Cerebellar nuclear complex (tissue), 1 donor: Measurements from ENCODE around the gene MFSD1.
A peak's percentile ranks its signal among the peaks of the same experiment; 100 is the strongest.

Source experiments
- DNase-seq, 2 experiments: peaks; one replicate each; lab custom pipeline; 2025; lab: John Stamatoyannopoulos, UW

The MFSD1 gene, protein sequence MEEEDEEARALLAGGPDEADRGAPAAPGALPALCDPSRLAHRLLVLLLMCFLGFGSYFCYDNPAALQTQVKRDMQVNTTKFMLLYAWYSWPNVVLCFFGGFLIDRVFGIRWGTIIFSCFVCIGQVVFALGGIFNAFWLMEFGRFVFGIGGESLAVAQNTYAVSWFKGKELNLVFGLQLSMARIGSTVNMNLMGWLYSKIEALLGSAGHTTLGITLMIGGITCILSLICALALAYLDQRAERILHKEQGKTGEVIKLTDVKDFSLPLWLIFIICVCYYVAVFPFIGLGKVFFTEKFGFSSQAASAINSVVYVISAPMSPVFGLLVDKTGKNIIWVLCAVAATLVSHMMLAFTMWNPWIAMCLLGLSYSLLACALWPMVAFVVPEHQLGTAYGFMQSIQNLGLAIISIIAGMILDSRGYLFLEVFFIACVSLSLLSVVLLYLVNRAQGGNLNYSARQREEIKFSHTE

DNA sequence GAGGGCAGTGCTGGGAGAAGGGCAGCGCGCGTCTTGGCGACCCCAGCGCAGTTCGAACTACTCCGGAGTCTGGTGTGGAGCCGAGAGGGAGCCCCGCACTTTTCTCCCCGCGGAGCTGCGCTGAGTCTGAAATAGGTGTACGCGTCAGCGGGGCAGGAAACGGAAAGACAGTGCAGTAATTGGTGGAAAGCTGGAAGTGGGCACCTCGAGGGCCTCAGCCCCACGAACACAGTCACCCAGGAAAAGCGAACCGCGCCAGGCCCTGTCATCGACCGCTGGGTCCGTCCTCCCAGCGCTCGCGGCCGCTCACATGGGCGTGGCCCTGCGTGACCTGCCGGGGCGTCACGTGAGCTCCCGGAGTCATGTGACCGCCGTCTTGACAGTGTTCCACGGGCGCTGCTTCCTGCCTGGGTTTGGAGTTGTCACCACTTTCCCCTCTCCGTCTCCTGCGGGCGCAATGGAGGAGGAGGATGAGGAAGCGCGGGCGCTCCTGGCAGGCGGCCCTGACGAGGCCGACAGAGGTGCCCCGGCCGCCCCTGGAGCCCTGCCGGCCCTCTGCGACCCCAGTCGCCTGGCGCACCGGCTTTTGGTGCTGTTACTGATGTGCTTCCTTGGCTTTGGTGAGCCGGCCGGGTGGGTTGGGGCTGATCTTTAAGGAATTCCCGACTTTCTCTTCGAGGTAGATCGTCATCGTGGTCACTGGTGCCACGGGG is at the start of gene MFSD1:
Gene MFSD1, plus strand, starts transcription at position 359 of the 713 bp plus-strand sequence. Its CDS starts 99 bp downstream, at position 458.
- peak; percentile 8 to 81 for DNase-seq

DNA sequence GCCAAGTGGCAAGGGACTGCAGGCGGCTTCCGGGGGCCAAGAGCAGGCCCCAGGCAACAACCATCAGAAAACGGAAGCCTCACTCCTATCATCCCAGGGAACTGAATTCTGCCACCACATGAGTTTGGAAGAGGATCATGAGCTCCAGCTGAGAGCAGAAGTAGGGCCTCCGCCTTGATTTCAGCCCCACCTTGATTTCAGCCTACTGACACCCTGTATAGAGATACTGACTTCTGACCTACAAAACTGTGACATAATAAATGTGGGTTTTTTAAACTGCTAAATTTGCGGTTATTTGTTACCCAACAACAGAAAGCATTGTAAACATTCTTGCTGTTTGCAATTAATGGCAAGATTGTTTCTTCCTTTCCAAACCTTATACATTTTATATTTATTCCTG is 48.0 kb upstream of the MFSD1 start:
- DNase-seq = no peak

DNA sequence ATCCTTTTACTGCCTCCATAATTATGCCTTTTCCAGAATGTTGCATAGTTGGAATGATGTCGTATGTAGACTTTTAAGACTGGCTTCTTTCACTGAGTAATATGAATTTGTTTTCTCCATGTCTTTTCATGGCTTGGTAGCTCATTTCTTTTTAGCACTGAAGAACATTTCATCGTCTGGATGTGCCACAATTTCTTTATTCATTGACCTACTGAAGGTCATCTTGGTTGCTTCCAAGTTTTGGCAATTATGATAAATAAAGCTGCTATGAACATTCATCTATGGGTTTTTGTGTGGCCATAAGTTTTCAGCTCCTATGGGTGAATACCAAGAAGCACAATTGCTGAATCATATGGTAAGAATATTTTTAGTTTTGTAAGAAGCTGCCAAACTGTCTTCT is 46.4 kb upstream of the MFSD1 start:
- no peak for DNase-seq

DNA sequence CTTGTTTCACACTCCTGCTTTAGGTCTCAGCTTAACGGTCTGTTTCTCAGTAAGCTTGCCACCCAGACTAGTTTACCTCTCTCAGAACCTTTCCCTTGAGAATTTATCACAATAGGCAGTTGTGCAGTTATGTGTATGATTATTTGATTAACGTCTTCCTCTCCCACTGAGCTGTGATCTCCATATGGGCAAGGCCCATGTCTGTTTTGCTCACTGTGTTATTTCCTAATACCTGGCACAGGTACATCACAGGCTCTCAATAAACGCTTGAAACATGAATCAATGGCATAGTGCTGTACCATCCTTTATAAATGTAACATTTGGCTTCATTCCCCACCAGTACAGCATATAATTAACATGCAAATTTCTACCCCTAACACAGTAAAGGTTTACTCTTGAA is 40.5 kb upstream of the MFSD1 start:
- DNase-seq = no peak

DNA sequence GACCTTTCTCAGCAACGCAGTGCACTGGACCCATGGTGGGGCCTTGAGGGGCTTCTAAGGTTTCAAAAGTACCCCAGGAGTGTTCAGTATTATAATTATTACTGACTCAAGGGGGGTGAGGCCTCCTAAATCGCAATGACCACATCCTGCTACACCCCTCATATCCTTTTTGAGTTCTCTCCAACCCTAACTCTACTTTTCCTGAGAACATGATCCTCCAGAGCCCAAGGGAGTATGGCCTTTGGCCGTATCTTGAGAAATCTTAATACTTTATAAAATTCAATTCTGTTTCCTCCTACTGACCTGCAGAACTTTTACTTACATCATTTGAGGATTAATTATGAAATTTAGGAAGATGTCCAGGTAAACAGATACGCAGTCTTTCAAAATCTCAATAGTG is 39.2 kb upstream of the MFSD1 start:
- DNase-seq = no peak

DNA sequence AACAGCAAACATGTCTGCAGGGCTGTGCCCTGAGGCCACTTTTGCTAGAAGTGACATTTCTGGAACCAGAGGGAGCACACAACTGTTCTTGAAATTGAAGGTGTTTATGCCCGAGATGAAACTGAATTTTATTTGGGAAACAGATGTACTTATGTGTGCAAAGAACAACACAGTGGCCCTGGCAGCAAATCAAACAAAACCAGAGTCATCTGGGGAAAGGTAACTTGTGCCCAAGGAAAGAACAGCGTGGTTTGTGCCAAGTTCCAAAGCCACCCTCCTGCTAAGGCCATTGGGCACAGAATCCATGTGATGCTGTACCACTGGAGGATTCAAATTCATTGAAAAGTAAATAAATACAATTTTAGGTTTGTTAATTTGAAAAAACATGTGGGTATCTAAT is 38.4 kb upstream of the MFSD1 start:
- DNase-seq = no peak

DNA sequence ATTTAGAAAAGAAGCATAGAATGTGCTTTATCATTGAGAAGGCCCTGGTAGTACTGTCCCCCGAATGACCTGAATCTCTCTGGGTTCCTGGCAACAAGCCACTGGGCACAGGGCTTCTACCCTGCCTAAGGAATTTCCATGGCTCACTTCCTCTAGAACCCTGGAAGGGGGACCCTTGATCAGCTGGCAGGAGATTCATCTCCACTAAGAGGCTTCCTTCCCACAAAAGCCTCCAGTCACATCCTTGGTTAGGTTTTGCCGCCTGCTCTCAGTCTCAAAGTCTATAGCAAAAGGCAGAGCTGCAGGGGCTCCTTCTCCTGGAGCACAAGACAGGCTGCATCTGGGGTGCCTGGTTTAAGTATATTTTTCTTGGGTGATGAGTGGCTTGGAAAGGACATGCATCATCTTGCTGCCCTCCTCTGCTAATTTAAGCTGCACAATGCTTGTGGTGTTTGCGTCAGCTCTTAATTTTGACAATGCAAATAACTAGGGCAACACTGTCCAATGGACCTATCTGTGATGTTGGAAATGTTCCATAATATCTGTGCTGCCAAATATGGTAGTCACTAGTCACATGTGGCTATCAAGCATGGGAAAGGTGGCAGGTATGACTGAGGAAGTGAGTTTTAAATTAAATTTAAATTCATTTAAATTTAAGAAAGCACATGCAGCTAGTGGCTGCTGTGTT is 36.2 kb upstream of the MFSD1 start:
- DNase-seq = no peak

DNA sequence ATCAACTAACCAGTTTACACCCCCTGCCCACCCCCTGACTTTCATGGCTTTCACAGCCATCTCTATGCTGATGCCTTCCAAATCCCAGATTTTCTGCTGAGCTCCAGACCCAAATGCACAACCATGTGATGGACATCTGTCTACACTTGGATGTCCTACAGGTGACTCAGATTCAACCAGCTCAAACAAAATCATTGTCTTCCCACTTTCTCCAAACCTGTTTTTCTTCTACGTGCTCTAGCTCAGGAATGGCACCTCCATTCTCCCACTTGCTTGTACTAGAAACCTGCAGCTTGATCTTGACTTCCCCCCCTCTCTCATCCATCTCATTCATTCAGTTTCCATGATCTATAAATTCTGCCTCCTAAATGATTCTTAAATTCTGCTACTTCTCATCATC is 35.5 kb upstream of the MFSD1 start:
- no peak for DNase-seq

DNA sequence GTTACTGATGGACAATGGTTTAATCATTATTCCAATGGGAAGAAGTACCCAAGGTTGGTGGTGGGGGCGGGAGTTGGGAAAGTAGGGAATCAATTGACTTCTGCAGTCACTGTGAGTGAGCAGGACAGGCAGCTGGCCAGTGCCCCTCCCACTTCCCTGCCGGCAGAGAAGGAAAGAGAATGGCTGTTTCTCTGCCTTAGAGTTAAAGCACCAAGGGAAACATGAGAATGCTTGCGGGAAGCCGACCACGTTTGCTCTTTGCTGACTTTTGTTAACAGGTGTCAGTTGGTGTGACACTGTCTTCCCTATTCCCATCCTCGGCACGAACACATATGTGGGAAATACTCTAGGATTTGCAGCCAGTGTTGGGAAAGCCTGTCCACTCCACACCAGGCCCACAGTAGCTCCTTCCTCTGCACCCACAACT is 33.5 kb upstream of the MFSD1 start:
- no peak for DNase-seq

DNA sequence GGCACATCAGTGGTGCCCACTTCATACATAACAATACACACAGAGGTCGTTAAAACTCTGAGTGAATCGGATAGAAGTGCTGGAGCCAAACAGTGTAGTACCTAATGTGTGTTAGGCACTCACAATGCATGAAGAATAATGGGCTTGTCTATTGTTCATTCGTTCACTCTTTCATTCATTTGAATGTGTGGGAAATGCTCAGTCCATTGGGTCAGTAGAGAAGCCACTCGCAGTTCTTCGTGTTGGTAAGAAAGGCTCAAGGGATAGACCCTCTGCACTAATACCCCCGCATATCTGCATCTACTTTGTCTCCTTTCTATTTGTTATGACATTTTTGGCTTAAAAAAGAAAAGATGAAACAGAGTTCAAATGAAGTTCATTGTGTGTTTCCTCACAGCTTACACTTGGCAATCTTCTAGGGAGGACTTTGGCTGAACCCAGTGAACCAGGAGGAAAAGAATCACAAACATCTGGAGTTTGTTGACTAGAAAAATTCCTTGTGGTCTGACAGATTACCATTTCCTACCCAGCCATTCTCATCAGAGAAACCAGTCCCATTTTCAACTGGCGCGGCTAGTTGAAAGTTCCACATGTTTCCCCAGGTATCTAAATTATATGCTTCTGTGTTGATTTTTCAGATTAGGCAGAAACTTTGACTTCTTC is 32.8 kb upstream of the MFSD1 start:
- DNase-seq = no peak

DNA sequence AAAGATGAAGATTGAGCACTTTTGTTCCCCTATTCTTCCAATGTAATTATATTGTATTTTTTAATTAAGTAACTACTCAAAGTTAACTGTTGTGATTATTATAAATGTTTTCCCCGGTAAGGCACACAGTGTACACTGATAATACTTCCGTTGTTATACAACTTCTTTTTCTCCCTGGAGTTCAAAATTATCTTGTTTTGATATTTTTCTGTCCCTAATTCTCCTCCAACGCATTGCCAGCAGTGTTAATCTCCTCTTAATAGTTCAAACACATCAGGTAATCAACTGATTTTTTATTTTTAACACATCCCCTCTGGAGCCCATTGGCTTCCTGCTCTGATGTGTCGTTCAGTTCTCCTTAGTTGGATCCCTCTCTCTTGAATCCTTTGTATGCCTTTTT is 32.3 kb upstream of the MFSD1 start:
- DNase-seq = no peak

DNA sequence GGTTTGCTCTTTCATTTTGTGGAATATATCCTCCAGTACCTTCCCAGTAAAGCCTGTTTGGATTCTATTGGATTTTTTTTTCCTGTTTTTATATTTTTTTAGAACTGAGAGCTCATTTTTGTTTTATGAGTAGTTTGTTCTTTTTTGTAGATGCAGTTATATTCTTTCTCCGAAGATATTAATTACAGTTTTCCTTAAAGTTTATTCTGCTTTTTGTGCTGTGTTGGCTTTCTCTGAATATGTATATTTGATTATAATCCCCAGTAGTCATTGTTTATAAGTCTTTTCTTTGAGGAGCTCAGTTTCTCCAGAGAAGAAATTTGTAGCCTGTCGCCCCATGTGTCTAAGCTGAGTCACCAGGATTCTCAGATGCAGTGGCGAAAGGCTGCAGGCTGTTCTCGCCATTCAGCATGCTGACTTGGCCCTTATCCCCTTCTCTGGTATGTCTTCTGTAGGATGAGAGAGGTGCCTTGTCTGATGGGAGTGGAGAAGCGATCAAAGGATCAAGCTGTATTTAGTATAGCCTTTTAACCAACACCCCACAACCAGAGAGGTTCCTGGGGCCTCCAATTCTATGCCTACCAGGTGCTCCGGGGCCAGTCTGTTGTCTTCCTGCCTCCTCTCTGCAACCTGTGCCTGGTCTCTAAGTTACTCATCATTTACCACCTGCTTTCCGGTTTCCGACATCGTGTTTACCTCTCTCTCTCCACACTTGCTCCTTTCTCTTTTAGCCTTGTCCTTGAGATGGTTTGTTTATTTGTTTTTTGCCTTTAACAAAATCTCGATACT is 31.7 kb upstream of the MFSD1 start:
- DNase-seq = no peak

DNA sequence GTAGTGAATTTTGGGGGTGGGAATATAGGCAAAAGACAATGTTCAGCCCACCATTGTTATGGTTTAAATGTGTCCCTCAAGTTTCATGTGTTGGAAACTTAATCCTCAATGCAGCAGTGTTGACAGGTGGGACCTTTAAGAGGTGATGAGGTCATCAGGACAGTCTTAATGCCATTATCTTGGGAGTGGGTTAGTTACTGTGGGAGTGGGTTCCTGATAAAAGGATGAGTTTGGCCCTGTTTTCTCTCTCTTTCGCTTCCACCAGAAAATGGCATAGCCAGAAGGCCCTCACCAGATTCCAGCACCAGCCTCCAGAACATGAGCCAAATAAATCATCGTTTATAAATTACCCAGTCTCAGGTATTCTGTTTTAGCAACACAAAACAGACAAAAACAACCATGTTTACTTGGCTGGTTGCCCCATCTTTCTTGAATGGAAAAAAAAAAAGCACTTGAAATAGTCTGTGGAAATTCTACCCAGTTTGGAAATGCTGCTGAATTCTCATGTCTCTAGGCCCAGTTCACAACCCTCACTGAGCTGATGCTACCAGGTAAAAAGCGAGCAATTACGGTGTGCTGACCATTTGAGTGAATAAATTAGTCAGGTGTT is 31.0 kb upstream of the MFSD1 start:
- DNase-seq = no peak

DNA sequence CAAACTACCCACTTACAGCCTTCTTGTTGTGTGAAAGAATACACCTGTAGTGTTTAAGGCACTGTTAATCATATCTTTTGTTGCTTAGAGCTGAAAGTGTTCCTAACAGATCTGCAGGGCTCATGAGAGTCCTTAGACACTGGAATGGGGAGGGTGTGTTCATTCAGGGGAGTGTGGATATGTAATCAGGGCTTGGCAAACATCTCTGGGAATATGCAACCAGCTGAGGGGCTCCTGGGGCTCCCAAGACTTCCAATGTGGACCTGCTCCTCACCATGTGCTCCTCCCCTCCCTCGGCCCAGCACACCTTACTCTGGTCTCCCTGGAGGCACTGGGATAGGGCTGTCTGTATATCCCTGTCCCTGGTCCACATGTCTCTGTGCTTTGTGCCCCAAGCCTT is 30.3 kb upstream of the MFSD1 start:
- no peak for DNase-seq

DNA sequence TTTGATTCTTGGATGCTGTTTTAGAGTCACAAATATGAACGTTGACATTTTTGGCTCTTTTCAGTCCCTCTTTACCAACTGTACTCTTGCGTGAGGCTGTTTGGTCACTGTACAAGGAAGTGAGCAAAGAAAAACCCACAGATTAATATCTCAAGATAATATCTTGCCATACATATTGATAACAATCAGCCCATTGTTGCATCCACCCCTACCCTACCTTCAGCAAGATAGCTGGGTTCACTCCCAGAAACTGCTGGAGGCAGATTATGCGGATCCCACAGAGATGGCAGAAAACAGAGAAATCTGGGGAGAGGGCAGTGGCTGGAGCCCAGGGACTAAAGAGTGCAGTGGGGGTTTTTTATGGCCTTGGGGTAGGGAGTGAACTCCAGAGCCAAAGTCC is 29.9 kb upstream of the MFSD1 start:
- no peak for DNase-seq

DNA sequence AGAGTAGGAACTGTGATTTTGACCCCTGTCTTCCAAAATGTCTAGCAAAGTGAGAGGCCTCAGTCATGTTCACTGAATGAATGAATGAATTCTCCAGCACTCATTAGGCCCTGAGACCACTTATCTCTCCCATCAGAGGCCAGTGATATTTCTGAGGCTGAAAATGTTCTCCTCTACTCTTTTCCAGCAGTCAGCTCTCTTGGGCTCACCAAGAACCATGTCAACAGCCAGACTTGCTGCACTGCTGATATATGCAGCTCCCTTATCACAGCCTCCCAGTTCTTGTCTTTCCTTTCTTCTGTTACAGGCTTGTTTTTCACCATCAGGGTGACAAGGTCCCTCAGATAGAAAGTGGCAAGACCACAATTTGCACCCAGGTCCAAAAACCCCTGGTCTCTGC is 28.7 kb upstream of the MFSD1 start:
- no peak for DNase-seq

DNA sequence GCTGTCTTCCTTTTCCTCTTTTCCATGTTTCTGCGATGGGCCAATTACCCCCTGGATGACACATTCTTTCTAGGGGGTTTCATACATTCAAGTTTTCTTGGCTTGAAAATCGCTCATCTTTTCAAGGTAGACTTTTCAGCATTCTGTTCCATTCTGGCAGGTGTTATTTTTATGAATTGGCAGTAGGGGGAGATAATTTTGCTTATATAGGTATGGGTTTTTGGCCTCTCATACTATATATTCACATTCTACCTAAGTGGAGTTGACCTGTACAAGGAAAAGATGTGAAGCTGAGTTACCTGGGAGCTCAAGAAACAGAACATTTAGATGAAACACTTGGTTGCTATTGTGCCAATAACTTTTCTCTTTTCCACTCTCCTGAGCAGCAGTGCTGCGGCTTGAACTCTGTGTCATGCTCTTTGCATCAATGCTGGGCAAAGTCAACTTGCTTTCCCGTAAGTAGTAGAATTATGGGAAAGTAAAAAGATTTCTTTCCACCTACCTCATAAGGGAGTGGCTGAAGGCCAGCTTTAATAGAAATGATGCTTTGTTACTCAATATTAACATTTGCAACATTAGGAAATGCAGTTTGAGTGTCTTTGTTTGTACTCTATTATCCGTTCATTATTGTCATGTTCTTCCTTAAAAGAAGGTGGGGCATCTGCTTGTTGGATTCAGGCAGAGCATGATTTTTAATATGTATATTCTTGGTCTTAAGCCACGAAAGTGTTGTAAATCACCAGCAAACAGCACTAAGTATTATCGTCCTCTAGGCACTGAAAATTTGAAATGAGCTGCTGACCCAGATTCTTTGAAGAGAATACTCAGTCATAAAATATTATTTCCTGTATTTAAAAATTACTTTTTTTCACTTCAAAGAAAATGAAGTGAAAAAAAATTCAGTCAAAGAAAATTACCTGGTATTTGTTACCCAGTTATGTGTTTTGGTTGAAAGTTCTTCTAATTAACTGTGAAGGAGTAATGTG is 27.7 kb upstream of the MFSD1 start:
- DNase-seq = no peak

DNA sequence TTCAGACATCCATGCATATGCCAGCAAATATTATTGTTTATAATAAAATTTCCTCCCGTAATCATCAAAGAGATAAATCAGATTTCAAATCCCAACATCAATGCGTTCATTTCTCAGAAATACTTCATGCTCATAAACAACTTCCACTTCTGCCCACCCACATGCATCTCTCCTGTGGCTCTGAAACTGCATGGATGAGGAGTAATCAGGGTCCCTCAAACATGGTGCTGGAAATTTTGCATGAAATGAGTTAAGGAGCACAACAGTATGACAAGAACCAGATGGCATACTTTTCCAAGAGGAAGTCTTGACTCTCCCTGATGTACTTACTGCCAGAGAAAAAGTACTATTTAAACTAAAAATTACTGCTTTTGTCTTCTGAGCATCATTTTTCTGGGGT is 26.9 kb upstream of the MFSD1 start:
- DNase-seq = no peak
